AG09319 (cell line): ENCODE data around the gene KCTD12.
A peak's percentile ranks its signal among the peaks of the same experiment; 100 is the strongest.

Experiments used
- DNase-seq: peaks from one replicate; pipeline ENCODE4 v3.0.0-alpha.2; 2010; ENCODE audit warnings: low read depth; ENCODE audit errors: extremely low read depth
- TF ChIP-seq, protein P1 (sequence below): IDR thresholded peaks from 2 replicates; pipeline ENCODE4 v1.5.1; 2011; ENCODE audit warnings: low read depth, mild to moderate bottlenecking, inconsistent platforms, low read length, moderate library complexity

The KCTD12 gene

GRCh38 chr13:76886292-76887075 lies at the start of gene KCTD12:
TSS of gene KCTD12 (minus strand) at chr13:76886405. CDS start at chr13:76886148, 257 bp downstream.
- TF ChIP-seq, protein P1, sequence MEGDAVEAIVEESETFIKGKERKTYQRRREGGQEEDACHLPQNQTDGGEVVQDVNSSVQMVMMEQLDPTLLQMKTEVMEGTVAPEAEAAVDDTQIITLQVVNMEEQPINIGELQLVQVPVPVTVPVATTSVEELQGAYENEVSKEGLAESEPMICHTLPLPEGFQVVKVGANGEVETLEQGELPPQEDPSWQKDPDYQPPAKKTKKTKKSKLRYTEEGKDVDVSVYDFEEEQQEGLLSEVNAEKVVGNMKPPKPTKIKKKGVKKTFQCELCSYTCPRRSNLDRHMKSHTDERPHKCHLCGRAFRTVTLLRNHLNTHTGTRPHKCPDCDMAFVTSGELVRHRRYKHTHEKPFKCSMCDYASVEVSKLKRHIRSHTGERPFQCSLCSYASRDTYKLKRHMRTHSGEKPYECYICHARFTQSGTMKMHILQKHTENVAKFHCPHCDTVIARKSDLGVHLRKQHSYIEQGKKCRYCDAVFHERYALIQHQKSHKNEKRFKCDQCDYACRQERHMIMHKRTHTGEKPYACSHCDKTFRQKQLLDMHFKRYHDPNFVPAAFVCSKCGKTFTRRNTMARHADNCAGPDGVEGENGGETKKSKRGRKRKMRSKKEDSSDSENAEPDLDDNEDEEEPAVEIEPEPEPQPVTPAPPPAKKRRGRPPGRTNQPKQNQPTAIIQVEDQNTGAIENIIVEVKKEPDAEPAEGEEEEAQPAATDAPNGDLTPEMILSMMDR: peak; percentile 14
- peak; percentile 73 for DNase-seq

- TF ChIP-seq, protein P1: no peak
- DNase-seq: no peak
Observed at GRCh38 chr13:76934671-76935070, 48.5 kb upstream of the KCTD12 start.

GRCh38 chr13:76932076-76932475 lies 45.9 kb upstream of the KCTD12 start:
- TF ChIP-seq, protein P1: no peak
- no peak for DNase-seq

GRCh38 chr13:76929851-76930374 lies 43.7 kb upstream of the KCTD12 start:
- DNase-seq: no peak
- TF ChIP-seq, protein P1: no peak

GRCh38 chr13:76929320-76929719 lies 43.1 kb upstream of the KCTD12 start:
- no peak for DNase-seq
- TF ChIP-seq, protein P1: no peak

DNA sequence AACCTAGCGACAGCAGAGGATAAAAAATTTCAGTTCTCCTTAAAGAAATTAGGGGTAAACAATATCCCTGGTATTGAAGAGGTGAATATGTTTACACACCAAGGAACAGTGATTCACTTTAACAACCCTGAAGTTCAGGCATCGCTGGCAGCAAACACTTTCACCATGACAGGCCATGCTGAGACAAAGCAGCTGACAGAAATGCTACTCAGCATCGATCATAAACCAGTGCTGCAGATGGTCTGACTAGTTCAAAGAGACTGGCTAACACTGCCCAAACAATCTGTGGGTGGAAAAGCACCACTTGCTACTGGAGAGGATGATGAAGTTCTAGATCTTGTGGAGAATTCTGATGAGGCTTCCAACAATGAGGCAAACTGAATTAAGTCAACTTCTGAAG lies 42.3 kb upstream of the KCTD12 start:
- TF ChIP-seq, protein P1: no peak
- no peak for DNase-seq

DNA sequence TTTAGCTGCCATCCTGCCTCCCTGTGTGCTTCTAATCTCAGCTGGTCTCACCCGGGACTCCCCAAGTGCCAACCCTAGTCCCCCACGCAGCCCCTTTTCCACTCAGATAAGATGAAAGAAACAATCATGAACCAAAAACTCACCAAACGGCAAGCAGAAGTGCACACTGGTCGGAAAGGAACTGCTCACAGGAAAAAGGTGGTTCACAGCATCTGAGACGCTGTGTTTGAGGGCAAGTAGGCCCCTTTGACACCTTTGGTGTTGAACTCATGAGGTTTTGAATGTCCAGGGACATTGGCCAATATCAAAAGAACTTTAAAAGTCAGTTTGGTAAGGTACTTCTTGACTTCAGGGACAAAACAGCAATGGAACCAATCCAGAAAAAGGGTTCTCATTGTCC lies 41.8 kb upstream of the KCTD12 start:
- no peak for DNase-seq
- TF ChIP-seq, protein P1: no peak
